Measurements from ENCODE around the gene GPR6. TPM values are rescaled to one million over a fixed set of nuclear protein-coding genes. Genes with fewer than 3 reads are reported as not detected.

The GPR6 gene
- total and polyA plus RNA-seq, 8 donors, result not detected

DNA sequence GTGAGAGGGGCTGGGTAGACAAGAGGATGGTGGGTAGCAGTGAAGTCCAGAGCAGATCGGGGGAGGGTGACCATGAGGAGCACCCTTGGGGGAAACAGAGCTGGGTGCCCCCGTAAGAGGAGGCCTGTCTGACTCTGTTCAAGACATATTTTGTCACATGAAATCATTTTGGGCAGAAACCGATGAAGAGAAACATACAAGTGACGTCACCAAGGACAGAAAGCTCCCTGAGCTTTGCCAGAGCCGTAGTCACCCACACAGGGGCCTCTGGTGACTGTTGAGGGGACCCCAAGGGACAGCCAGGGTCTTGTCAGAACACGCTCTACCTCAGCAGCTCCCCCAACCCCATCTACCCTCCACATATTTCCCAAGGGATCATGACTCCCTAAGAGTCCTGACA lies 39.2 kb downstream of the GPR6 start:
- DNase-seq (no peak), ATAC-seq (no peak)
- H3K4me3 ChIP-seq, result no peak overlapping the region
- no peaks in the 10 kb centered on the region for H3K36me3 ChIP-seq
- no peaks in the 10 kb centered on the region for H3K9me3 ChIP-seq
- H3K27ac ChIP-seq, result no peak overlapping the region
- no peaks in the 10 kb centered on the region for H3K4me1 ChIP-seq
- intact Hi-C loops (cut with DNase I), result no loop called here
- H3K27me3 ChIP-seq, result no peaks in the 10 kb centered on the region
- TF ChIP-seq, protein P1, sequence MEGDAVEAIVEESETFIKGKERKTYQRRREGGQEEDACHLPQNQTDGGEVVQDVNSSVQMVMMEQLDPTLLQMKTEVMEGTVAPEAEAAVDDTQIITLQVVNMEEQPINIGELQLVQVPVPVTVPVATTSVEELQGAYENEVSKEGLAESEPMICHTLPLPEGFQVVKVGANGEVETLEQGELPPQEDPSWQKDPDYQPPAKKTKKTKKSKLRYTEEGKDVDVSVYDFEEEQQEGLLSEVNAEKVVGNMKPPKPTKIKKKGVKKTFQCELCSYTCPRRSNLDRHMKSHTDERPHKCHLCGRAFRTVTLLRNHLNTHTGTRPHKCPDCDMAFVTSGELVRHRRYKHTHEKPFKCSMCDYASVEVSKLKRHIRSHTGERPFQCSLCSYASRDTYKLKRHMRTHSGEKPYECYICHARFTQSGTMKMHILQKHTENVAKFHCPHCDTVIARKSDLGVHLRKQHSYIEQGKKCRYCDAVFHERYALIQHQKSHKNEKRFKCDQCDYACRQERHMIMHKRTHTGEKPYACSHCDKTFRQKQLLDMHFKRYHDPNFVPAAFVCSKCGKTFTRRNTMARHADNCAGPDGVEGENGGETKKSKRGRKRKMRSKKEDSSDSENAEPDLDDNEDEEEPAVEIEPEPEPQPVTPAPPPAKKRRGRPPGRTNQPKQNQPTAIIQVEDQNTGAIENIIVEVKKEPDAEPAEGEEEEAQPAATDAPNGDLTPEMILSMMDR (IDR thresholded peaks at IDR 0.05), result no peak

DNA sequence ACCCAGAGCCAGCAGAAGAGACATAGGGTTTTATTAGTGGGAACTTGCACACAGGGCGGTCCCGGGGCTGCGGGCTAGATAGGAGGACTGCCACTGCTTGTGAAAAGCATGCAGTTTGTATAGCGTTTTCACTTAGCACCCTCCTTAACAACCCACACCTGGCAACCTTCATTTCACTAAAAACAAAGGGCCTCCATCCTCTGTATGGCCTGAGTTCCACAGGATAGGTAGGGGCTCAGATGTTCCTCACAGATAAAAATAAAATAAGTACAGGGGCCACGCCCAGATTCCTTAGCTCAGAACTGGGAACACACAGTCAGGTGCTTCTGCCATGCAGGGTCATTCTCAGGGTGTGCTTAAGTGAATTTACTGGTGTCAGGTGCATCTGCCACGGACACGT lies 39.8 kb downstream of the GPR6 start:
- no peak for DNase-seq
- Histone ChIP-seq H3K4me3 (no peak overlapping the region), H3K27ac (no peak overlapping the region), H3K36me3 (no peaks in the 10 kb centered on the region), H3K9me3 (no peaks in the 10 kb centered on the region), H3K4me1 (no peaks in the 10 kb centered on the region), H3K27me3 (no peaks in the 10 kb centered on the region)
- intact Hi-C loops (cut with DNase I), result no loop called here
- TF ChIP-seq, protein P1 (IDR thresholded peaks at IDR 0.05), result no peak
- ATAC-seq, result no peak

DNA sequence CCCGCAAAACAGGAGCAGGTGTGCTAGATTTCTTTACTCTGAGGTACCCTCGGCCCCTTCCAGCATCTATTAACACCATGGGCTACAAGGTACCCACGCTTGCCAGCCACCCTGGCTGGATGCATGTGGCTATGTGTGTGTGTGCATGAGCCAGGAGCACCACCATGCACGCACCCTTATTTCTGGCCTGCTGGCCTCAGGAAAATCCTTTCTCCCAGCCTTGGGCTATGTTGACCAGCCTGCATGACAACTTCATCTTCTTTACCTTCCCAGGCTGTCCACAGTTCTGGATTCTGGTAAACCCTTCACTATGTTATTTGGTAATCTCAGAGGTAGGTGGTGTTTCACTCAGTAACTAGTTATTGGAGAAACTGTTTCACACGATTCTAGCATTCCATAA lies 40.4 kb downstream of the GPR6 start:
- H3K27ac ChIP-seq, result no peak overlapping the region
- no peak overlapping the region for H3K4me3 ChIP-seq
- ATAC-seq, result no peak
- H3K36me3 ChIP-seq, result no peaks in the 10 kb centered on the region
- H3K4me1 ChIP-seq, result no peaks in the 10 kb centered on the region
- TF ChIP-seq, protein P1 (IDR thresholded peaks at IDR 0.05), result no peak
- H3K9me3 ChIP-seq, result no peaks in the 10 kb centered on the region
- H3K27me3 ChIP-seq, result no peaks in the 10 kb centered on the region
- no peak for DNase-seq
- intact Hi-C loops (cut with DNase I), result no loop called here

DNA sequence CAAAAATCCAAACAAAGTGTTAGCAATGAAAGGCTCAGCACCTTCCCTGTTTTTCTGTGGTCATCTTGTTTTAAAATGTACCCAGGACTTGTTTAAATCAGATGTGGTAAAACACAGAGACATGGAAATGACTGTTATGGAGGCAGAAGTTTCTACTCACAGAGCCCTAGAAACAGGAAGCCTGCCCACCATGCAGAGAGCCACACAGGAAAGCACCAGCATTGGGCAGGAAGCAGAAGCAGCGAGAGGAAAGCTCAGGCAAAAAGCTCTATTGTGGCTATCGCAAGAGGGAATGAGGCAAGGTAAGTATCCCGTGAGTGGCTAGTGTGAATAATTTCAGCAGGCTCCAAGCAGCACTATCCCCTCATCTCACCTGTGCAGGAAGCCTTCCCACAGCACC lies 42.8 kb downstream of the GPR6 start:
- TF ChIP-seq, protein P1 (IDR thresholded peaks at IDR 0.05), result no peak
- Histone ChIP-seq H3K4me3 (no peak overlapping the region), H3K27me3 (no peaks in the 10 kb centered on the region), H3K4me1 (no peaks in the 10 kb centered on the region), H3K27ac (no peak overlapping the region), H3K9me3 (no peaks in the 10 kb centered on the region), H3K36me3 (no peaks in the 10 kb centered on the region)
- no peak for DNase-seq
- intact Hi-C loops (cut with DNase I), result no loop called here
- no peak for ATAC-seq

DNA sequence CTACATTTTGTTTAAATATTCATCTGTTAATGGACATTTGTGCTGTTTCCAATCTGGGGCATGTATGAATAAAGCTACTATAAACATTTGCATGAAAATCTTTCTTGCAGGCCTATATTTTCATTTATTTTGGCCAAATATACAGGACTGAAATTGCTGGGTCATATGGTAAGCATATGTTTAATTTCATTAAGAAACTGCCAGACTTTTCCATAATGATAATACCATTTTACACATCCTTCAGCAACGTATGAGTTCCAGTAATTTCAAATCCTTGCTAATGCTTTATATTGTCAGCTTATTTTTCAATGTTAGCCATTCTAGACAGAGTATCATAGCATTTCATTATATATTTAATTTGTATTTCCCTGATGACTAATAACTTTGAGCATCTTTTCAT lies 51.0 kb downstream of the GPR6 start:
- TF ChIP-seq, protein P1 (IDR thresholded peaks at IDR 0.05), result no peak
- H3K27ac ChIP-seq, result no peak overlapping the region
- intact Hi-C loops (cut with DNase I), result no loop called here
- H3K4me3 ChIP-seq, result no peak overlapping the region
- DNase-seq, result no peak
- no peak for ATAC-seq
- H3K36me3 ChIP-seq, result no peaks in the 10 kb centered on the region
- no peaks in the 10 kb centered on the region for H3K9me3 ChIP-seq
- H3K27me3 ChIP-seq, result no peaks in the 10 kb centered on the region
- H3K4me1 ChIP-seq, result no peaks in the 10 kb centered on the region

Other genes with a start within 250 kb of the GPR6 start
- 1 to 10 TPM; 5.5 to 6.3 TPM for gene WASF1, start 201.4 kb downstream of the GPR6 start, total RNA-seq
- gene WASF1, start 201.4 kb downstream of the GPR6 start, polyA plus RNA-seq (ENCODE audit: insufficient read length in 6 of 6), result 10 to 100 TPM; 18.4 to 27.3 (median 23.2) TPM
- 10 to 100 TPM; 23.4 to 25.9 TPM for gene CDC40, start 202.1 kb downstream of the GPR6 start, total RNA-seq
- gene CDC40, start 202.1 kb downstream of the GPR6 start, polyA plus RNA-seq (ENCODE audit: insufficient read length in 6 of 6), result 10 to 100 TPM; 27.5 to 34.5 (median 29.6) TPM